Measurements from ENCODE around the gene BACH2. TPM values are rescaled to one million over a fixed set of nuclear protein-coding genes. Genes with fewer than 3 reads are reported as not detected.

The BACH2 gene
- total RNA-seq, 1 experiment from 2014 or later, result 3.3 TPM

GRCh38 chr6:90072501-90072900, 224.1 kb downstream of the BACH2 start:
- no peak for TF ChIP-seq ZNF274 (IDR thresholded peaks at IDR 0.05; ENCODE audit: low read depth, low read length)
- no peak for TF ChIP-seq ZFX (IDR thresholded peaks at IDR 0.05)
- TF ChIP-seq EGR1 (IDR thresholded peaks at IDR 0.05; ENCODE audit: low read depth), result no peak
- TF ChIP-seq, protein P1, sequence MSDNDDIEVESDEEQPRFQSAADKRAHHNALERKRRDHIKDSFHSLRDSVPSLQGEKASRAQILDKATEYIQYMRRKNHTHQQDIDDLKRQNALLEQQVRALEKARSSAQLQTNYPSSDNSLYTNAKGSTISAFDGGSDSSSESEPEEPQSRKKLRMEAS (IDR thresholded peaks at IDR 0.05), result no peak
- no peak for TF ChIP-seq EZH2phosphoT487 (IDR thresholded peaks at IDR 0.05; ENCODE audit: borderline replicate concordance)
- no peak for TF ChIP-seq SIN3A (IDR thresholded peaks at IDR 0.05; ENCODE audit: low read depth)
- TF ChIP-seq CTCF (IDR thresholded peaks at IDR 0.05 in 2 of 3, conservative IDR thresholded peaks at IDR 0.05 in 1 of 3; ENCODE audit: borderline replicate concordance in 1 of 3, insufficient read depth in 1 of 3, low read depth in 2 of 3, low read length in 2 of 3), result no peak
- TF ChIP-seq ELF1 (IDR thresholded peaks at IDR 0.05; ENCODE audit: borderline replicate concordance, low read depth), result no peak
- no peak for TF ChIP-seq SP1 (IDR thresholded peaks at IDR 0.05; ENCODE audit: low read depth)
- TF ChIP-seq POLR2AphosphoS5 (IDR thresholded peaks at IDR 0.05; ENCODE audit: low read depth, low read length), result no peak
- TF ChIP-seq YY1 (IDR thresholded peaks at IDR 0.05; ENCODE audit: extremely low read depth, insufficient replicate concordance, low read depth, low read length), result no peak
- TF ChIP-seq, protein P2, sequence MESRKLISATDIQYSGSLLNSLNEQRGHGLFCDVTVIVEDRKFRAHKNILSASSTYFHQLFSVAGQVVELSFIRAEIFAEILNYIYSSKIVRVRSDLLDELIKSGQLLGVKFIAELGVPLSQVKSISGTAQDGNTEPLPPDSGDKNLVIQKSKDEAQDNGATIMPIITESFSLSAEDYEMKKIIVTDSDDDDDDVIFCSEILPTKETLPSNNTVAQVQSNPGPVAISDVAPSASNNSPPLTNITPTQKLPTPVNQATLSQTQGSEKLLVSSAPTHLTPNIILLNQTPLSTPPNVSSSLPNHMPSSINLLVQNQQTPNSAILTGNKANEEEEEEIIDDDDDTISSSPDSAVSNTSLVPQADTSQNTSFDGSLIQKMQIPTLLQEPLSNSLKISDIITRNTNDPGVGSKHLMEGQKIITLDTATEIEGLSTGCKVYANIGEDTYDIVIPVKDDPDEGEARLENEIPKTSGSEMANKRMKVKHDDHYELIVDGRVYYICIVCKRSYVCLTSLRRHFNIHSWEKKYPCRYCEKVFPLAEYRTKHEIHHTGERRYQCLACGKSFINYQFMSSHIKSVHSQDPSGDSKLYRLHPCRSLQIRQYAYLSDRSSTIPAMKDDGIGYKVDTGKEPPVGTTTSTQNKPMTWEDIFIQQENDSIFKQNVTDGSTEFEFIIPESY (IDR thresholded peaks at IDR 0.05; ENCODE audit: extremely low read depth, insufficient replicate concordance, low read length), result no peak
- no peak for TF ChIP-seq RAD21 (IDR thresholded peaks at IDR 0.05; ENCODE audit: low read depth)
- TF ChIP-seq EZH2 (IDR thresholded peaks at IDR 0.05), result no peak
- Histone ChIP-seq H3K4me1 (ENCODE audit: control insufficient read depth in 1 of 2, insufficient read depth in 2 of 2, low read length in 2 of 2) (peaks cover 13 to 17% of the 10 kb centered on the region in 2 experiments), H3K27me3 (ENCODE audit: insufficient read depth, low read length) (no peaks in the 10 kb centered on the region), H3K27ac (ENCODE audit: low read depth, low read length) (no peak overlapping the region), H3K9me2 (ENCODE audit: insufficient read depth) (no peaks in the 10 kb centered on the region), H3K4me2 (ENCODE audit: low read length) (no peak overlapping the region), H3K79me2 (ENCODE audit: insufficient read depth, low read length) (no peaks in the 10 kb centered on the region), H3K4me3 (replicated peaks in 1 of 2; ENCODE audit: low read depth in 1 of 2, low read length in 2 of 2) (no peak overlapping the region), H3K36me3 (ENCODE audit: control insufficient read depth in 1 of 2, insufficient read depth in 2 of 2, low read length in 2 of 2) (no peaks in the 10 kb centered on the region), H3K9me3 (ENCODE audit: control insufficient read depth in 1 of 2, insufficient read depth in 1 of 2, low read depth in 1 of 2, low read length in 2 of 2) (no peaks in the 10 kb centered on the region), H2AFZ (ENCODE audit: low read depth, low read length, poor library complexity, severe bottlenecking) (no peak overlapping the region), H4K20me1 (ENCODE audit: insufficient read depth) (no peaks in the 10 kb centered on the region), H3K9ac (ENCODE audit: low read length) (no peak overlapping the region)
- CTCF ChIA-PET, result no interaction called here
- intact Hi-C loops (cut with micrococcal nuclease), result no loop called here
- POLR2A ChIA-PET, result no interaction called here
- ATAC-seq (no peak), DNase-seq (ENCODE audit: low read depth, low spot score) (no peak)
- RAD21 ChIA-PET (ENCODE audit: low non-redundant PET in 1 of 2, low total read pairs in 2 of 2, uncharacterized antibody in 2 of 2, unreplicated experiment in 2 of 2), result no interaction called here
- no TSS peak for BruUV-seq (replicated peaks)

Data from HCT116 (cell line).